K562 (cell line): Measurements from ENCODE around the gene INPP5D. TPM values are rescaled to one million over a fixed set of nuclear protein-coding genes. Genes with fewer than 3 reads are reported as not detected.
A peak's percentile ranks its signal among the peaks of the same experiment; 100 is the strongest.

Experiments used
- CBX2 ChIP-seq: fragments of 200-600 bp; sonication (generic); IDR thresholded peaks from one replicate; pipeline ENCODE4 v1.6.1; 2012; ENCODE audit warnings: mild to moderate bottlenecking, low read length, inconsistent platforms; ENCODE audit not compliant: insufficient read depth, poor library complexity, severe bottlenecking
- HDAC2 ChIP-seq: fragments of 450-650 bp; IDR thresholded peaks from 2 replicates; pipeline ENCODE4 v1.6.1; 2016; ENCODE audit warnings: mild to moderate bottlenecking
- NFIX ChIP-seq: fragments of 250-450 bp; sonication (Bioruptor Pico); IDR thresholded peaks from 2 replicates; pipeline ENCODE4 v1.4.0; 2020; ENCODE audit warnings: low read depth, mild to moderate bottlenecking, moderate library complexity
- PHF20 ChIP-seq: fragments of 450-650 bp; IDR thresholded peaks from 2 replicates; pipeline ENCODE4 v1.6.1; 2018; ENCODE audit not compliant: partially characterized antibody
- ZBTB8A ChIP-seq: fragments of 450-650 bp; IDR thresholded peaks from 2 replicates; pipeline ENCODE4 v1.6.1; 2018; ENCODE audit warnings: mild to moderate bottlenecking, moderate library complexity; ENCODE audit not compliant: partially characterized antibody
- ZEB2 ChIP-seq: fragments of 450-650 bp; IDR thresholded peaks from 2 replicates; pipeline ENCODE4 v1.6.1; 2016
- ZNF436 ChIP-seq: fragments of 250-450, 450-650 bp; sonication (Bioruptor Pico); formaldehyde crosslinking; IDR thresholded peaks from 2 replicates; pipeline ENCODE4 v1.7.0; 2020; ENCODE audit warnings: mild to moderate bottlenecking
- ZNF445 ChIP-seq: fragments of 250-450 bp; sonication (Bioruptor Pico); IDR thresholded peaks from 2 replicates; pipeline ENCODE4 v1.4.0; 2020; ENCODE audit warnings: low read depth, mild to moderate bottlenecking, moderate library complexity
- polyA plus RNA-seq, 8 experiments: library from polyadenylated mRNA; depleted of rRNA in 4 of 8; stranded (reverse) in 5 of 8; unstranded in 3 of 8; fragments of >200 nt; fragmentation: Nextera tagmentation in 2 of 8; fragmentation: Illumina TruSeq in 1 of 8; extraction: Ambion mirVana in 2 of 8; extraction: Trizol in 1 of 8; gene quantifications; 2 replicates each; pipeline versions ENCODE4 v1.2.1 to v1.2.3, GENCODE V29; 2011 to 2014; ENCODE audit warnings: inconsistent platforms in 1 of 8, missing spikeins in 1 of 8
- total RNA-seq, 7 experiments: library from RNA; depleted of rRNA in 6 of 7; stranded (reverse); fragments of >200 nt in 6 of 7; fragmentation: Illumina TruSeq in 2 of 7; extraction: Trizol in 2 of 7; gene quantifications; 2 replicates each; pipeline versions ENCODE4 v1.2.1 to v1.2.3, GENCODE V29; 2011 to 2021; ENCODE audit warnings: low replicate concordance in 1 of 7
- TF ChIP-seq, protein P1 (sequence below): fragments of 250-450 bp; sonication (Bioruptor Pico); IDR thresholded peaks from 2 replicates; pipeline ENCODE4 v1.5.0; 2022; ENCODE audit warnings: mild to moderate bottlenecking
- TF ChIP-seq, protein P2 (sequence below), 2 experiments: fragments of 450-650 bp in 1 of 2; sonication (generic) in 1 of 2; formaldehyde crosslinking in 1 of 2; IDR thresholded peaks in 1 of 2; conservative IDR thresholded peaks in 1 of 2; 2 replicates each; pipeline versions ENCODE4 v1.6.1 to v1.8.1; 2016 to 2023; ENCODE audit warnings: mild to moderate bottlenecking in 2 of 2, moderate library complexity in 2 of 2, inconsistent platforms in 1 of 2, missing genetic modification reagents in 1 of 2
- TF ChIP-seq, protein P3 (sequence below), 2 experiments: fragments of 450-650 bp in 1 of 2; sonication (generic) in 1 of 2; formaldehyde crosslinking in 1 of 2; IDR thresholded peaks; 2 replicates each; pipeline versions ENCODE4 v1.7.1 to v1.9.0; 2016 to 2022; ENCODE audit warnings: inconsistent platforms in 1 of 2, mild to moderate bottlenecking in 1 of 2, missing genetic modification reagents in 1 of 2
- TF ChIP-seq, protein P4 (sequence below): fragments of 200-800 bp; sonication (Bioruptor generic); IDR thresholded peaks from 2 replicates; pipeline ENCODE4 v1.6.1; 2017; ENCODE audit warnings: missing genetic modification characterization, missing compliant biosample characterization

The INPP5D gene
- total and polyA plus RNA-seq, 9 of the 15 experiments (the other 6 are each of a cell fraction or from before 2014, with no cell fraction given), result 0.55 to 6.2 (median 2.2) TPM

DNA sequence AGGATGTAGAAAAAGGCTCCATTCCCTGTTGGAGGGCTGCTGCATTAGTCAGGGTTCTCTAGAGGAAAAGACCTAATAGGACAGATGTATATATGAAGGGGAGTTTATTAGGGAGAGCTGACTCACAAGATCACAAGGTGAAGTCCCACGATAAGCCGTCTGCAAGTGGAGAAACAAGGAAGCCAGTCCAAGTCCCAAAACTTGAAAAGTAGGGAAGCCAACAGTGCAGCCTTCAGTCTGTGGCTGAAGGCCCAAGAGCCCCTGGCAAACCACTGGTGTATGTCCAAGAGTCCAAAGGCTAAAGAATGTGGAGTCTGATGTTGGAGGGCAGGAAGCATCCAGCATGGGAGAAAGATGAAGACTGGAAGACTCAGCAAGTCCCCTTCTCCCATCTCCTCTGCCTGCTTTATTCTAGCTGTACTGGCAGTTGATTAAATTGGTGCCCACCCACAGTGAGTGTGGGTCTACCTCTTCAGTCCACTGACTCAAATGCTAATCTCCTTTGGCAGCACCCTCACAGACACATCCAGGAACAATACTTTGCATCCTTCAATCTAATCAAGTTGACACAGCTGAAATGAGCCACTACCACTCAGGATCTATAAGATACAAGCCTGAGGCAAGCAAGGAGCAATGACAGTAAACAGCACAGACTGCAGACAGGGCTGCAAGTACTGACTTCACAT is 161.4 kb downstream of the INPP5D start (continued):
- TF ChIP-seq, protein P1, sequence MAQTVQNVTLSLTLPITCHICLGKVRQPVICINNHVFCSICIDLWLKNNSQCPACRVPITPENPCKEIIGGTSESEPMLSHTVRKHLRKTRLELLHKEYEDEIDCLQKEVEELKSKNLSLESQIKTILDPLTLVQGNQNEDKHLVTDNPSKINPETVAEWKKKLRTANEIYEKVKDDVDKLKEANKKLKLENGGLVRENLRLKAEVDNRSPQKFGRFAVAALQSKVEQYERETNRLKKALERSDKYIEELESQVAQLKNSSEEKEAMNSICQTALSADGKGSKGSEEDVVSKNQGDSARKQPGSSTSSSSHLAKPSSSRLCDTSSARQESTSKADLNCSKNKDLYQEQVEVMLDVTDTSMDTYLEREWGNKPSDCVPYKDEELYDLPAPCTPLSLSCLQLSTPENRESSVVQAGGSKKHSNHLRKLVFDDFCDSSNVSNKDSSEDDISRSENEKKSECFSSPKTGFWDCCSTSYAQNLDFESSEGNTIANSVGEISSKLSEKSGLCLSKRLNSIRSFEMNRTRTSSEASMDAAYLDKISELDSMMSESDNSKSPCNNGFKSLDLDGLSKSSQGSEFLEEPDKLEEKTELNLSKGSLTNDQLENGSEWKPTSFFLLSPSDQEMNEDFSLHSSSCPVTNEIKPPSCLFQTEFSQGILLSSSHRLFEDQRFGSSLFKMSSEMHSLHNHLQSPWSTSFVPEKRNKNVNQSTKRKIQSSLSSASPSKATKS (CRISPR knock-in tag), result no peak
- TF ChIP-seq ZNF445 (CRISPR knock-in tag) (no peak), ZNF436 (no peak), CBX2 (no peak), ZEB2 (no peak), ZBTB8A (no peak), PHF20 (no peak), NFIX (no peak), HDAC2 (peak; percentile 77; the same call in 1 of the 2 replicates)
- TF ChIP-seq, protein P2, sequence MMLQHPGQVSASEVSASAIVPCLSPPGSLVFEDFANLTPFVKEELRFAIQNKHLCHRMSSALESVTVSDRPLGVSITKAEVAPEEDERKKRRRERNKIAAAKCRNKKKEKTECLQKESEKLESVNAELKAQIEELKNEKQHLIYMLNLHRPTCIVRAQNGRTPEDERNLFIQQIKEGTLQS (IDR thresholded peaks at IDR 0.05), result peak; percentile 69
- TF ChIP-seq, protein P2 (CRISPR knock-in tag; conservative IDR thresholded peaks at IDR 0.05), result no peak
- TF ChIP-seq, protein P3, sequence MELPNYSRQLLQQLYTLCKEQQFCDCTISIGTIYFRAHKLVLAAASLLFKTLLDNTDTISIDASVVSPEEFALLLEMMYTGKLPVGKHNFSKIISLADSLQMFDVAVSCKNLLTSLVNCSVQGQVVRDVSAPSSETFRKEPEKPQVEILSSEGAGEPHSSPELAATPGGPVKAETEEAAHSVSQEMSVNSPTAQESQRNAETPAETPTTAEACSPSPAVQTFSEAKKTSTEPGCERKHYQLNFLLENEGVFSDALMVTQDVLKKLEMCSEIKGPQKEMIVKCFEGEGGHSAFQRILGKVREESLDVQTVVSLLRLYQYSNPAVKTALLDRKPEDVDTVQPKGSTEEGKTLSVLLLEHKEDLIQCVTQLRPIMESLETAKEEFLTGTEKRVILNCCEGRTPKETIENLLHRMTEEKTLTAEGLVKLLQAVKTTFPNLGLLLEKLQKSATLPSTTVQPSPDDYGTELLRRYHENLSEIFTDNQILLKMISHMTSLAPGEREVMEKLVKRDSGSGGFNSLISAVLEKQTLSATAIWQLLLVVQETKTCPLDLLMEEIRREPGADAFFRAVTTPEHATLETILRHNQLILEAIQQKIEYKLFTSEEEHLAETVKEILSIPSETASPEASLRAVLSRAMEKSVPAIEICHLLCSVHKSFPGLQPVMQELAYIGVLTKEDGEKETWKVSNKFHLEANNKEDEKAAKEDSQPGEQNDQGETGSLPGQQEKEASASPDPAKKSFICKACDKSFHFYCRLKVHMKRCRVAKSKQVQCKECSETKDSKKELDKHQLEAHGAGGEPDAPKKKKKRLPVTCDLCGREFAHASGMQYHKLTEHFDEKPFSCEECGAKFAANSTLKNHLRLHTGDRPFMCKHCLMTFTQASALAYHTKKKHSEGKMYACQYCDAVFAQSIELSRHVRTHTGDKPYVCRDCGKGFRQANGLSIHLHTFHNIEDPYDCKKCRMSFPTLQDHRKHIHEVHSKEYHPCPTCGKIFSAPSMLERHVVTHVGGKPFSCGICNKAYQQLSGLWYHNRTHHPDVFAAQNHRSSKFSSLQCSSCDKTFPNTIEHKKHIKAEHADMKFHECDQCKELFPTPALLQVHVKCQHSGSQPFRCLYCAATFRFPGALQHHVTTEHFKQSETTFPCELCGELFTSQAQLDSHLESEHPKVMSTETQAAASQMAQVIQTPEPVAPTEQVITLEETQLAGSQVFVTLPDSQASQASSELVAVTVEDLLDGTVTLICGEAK (IDR thresholded peaks at IDR 0.05), result no peak
- TF ChIP-seq, protein P3 (CRISPR knock-in tag; IDR thresholded peaks at IDR 0.05), result no peak
- TF ChIP-seq, protein P4, sequence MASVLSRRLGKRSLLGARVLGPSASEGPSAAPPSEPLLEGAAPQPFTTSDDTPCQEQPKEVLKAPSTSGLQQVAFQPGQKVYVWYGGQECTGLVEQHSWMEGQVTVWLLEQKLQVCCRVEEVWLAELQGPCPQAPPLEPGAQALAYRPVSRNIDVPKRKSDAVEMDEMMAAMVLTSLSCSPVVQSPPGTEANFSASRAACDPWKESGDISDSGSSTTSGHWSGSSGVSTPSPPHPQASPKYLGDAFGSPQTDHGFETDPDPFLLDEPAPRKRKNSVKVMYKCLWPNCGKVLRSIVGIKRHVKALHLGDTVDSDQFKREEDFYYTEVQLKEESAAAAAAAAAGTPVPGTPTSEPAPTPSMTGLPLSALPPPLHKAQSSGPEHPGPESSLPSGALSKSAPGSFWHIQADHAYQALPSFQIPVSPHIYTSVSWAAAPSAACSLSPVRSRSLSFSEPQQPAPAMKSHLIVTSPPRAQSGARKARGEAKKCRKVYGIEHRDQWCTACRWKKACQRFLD (CRISPR knock-in tag), result peak; percentile 15; the same call in 1 of the 2 replicates
